ENCODE data around the gene MYBPC2.

MYBPC2 gene

DNA sequence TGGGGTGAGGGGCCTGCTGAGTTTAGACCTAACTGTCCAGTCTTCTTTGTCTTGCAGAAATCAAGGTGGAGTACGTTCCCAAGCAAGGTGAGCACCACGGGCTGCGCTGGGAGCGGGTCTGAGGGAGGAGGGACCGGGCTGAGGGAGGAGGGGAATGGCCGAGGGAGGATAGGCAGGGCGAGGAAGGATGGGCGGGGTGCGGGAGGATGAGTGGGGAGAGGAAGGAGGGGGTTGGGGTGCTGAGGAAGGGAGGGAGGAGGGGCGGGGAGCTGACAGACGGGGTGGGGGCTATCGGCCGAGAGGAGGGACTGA lies 18.5 kb downstream of the MYBPC2 start:
- Histone ChIP-seq H3K4me3 (ENCODE audit: low read length) (no peak overlapping the region), H3K27ac (ENCODE audit: low read length) (no peak overlapping the region), H3K4me1 (ENCODE audit: insufficient read depth, low read length) (no peaks in the 10 kb centered on the region), H3K36me3 (ENCODE audit: insufficient read depth, low read depth, low read length) (no peaks in the 10 kb centered on the region), H3K27me3 (ENCODE audit: insufficient read depth, low read length) (no peaks in the 10 kb centered on the region), H3K9ac (ENCODE audit: low read depth, low read length) (no peak overlapping the region), H3K9me3 (ENCODE audit: insufficient read depth, low read depth, low read length) (peaks cover 26% of the 10 kb centered on the region)

GRCh38 chr19:50453243-50453642 lies 20.6 kb downstream of the MYBPC2 start:
- H3K36me3 ChIP-seq (ENCODE audit: insufficient read depth, low read depth, low read length): no peaks in the 10 kb centered on the region
- no peaks in the 10 kb centered on the region for H3K27me3 ChIP-seq (ENCODE audit: insufficient read depth, low read length)

DNA sequence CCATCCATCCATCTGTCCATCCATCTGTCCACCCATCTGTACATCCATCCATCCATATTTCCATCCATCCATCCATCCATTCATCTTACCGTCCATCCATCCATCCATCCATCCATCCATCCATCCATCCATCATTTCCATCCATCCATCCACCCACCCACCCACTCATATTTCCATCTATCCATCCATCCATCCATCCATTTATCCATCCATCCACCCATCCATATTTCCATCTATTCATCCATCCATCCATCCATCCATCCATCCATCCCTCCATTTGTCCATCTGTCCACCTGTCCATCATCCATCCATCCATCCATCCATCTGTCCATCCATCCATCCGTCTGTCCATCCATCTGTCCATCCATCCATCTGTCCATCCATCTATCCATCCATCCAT lies 23.3 kb downstream of the MYBPC2 start:
- Histone ChIP-seq H3K4me3 (ENCODE audit: low read length) (no peak overlapping the region), H3K9me3 (ENCODE audit: insufficient read depth, low read depth, low read length) (peaks cover 21% of the 10 kb centered on the region; the same call in 1 of the 2 replicates), H3K4me1 (ENCODE audit: insufficient read depth, low read length) (no peaks in the 10 kb centered on the region), H3K36me3 (ENCODE audit: insufficient read depth, low read depth, low read length) (no peaks in the 10 kb centered on the region), H3K9ac (ENCODE audit: low read depth, low read length) (no peak overlapping the region), H3K27ac (ENCODE audit: low read length) (no peak overlapping the region), H3K27me3 (ENCODE audit: insufficient read depth, low read length) (no peaks in the 10 kb centered on the region)

More at GRCh38 chr19:50453243-50453642, 20.6 kb downstream of the MYBPC2 start:
- no peak overlapping the region for H3K27ac ChIP-seq (ENCODE audit: low read length)
- H3K9me3 ChIP-seq (ENCODE audit: insufficient read depth, low read depth, low read length): peaks cover 30% of the 10 kb centered on the region
- H3K4me1 ChIP-seq (ENCODE audit: insufficient read depth, low read length): no peaks in the 10 kb centered on the region
- H3K9ac ChIP-seq (ENCODE audit: low read depth, low read length): no peak overlapping the region
- no peak overlapping the region for H3K4me3 ChIP-seq (ENCODE audit: low read length)

- H3K36me3 ChIP-seq (ENCODE audit: insufficient read depth, low read depth, low read length): no peaks in the 10 kb centered on the region
- no peaks in the 10 kb centered on the region for H3K4me1 ChIP-seq (ENCODE audit: insufficient read depth, low read length)
- no peaks in the 10 kb centered on the region for H3K27me3 ChIP-seq (ENCODE audit: insufficient read depth, low read length)
- no peak overlapping the region for H3K4me3 ChIP-seq (ENCODE audit: low read length)
- no peak overlapping the region for H3K27ac ChIP-seq (ENCODE audit: low read length)
- no peak overlapping the region for H3K9ac ChIP-seq (ENCODE audit: low read depth, low read length)
- peaks cover 21% of the 10 kb centered on the region; the same call in 1 of the 2 replicates for H3K9me3 ChIP-seq (ENCODE audit: insufficient read depth, low read depth, low read length)
These were observed 24.6 kb downstream of the MYBPC2 start for GRCh38 chr19:50457300-50457699.

DNA sequence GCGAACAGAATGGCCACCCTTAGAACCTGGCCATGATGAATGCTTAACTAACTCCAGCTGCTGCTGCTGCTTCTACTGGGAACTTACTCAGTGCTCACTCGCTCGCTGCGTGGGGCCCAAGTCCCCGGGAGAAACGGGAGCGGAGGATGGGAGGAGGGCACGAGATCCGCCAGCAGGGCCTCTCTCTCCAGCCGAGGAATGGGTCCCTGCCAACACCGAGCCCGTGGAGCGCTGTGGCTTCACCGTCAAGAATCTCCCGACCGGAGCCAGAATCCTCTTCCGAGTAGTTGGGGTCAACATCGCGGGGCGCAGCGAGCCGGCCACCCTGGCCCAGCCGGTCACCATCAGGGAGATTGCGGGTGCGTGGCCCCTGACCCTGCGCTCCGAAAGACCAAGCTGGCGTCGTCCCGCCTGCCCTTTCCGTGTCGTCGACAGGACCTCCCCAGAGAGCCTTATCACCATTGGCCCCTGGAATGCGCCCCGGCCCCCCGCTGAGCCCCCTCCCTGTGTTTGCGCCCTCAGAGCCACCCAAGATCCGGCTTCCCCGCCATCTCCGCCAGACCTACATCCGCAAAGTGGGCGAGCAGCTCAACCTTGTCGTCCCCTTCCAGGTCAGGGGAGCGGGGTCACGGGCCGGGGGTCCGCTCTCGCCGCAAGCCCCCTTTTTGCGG lies 25.8 kb downstream of the MYBPC2 start:
- Histone ChIP-seq H3K9me3 (ENCODE audit: insufficient read depth, low read depth, low read length) (peaks cover 21% of the 10 kb centered on the region; the same call in 1 of the 2 replicates), H3K36me3 (ENCODE audit: insufficient read depth, low read depth, low read length) (no peaks in the 10 kb centered on the region), H3K4me1 (ENCODE audit: insufficient read depth, low read length) (no peaks in the 10 kb centered on the region), H3K4me3 (ENCODE audit: low read length) (no peak overlapping the region), H3K9ac (ENCODE audit: low read depth, low read length) (no peak overlapping the region), H3K27ac (ENCODE audit: low read length) (no peak overlapping the region), H3K27me3 (ENCODE audit: insufficient read depth, low read length) (no peaks in the 10 kb centered on the region)

DNA sequence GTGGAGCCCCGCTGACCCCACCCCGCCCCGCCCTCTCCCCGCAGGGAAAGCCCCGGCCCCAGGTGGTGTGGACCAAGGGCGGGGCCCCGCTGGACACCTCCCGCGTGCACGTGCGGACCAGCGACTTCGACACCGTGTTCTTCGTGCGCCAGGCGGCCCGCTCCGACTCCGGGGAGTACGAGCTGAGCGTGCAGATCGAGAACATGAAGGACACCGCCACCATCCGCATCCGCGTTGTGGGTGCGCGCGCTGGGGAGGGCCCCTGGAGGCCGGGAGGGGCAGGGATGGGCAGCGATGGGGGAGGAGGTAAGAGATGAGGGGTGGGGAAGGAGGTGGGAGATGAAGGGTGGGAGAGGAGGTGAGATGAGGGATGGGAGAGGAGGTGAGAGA lies 26.4 kb downstream of the MYBPC2 start:
- Histone ChIP-seq H3K27ac (ENCODE audit: low read length) (no peak overlapping the region), H3K36me3 (ENCODE audit: insufficient read depth, low read depth, low read length) (no peaks in the 10 kb centered on the region), H3K9ac (ENCODE audit: low read depth, low read length) (no peak overlapping the region), H3K9me3 (ENCODE audit: insufficient read depth, low read depth, low read length) (peaks cover 19% of the 10 kb centered on the region; the same call in 1 of the 2 replicates), H3K27me3 (ENCODE audit: insufficient read depth, low read length) (no peaks in the 10 kb centered on the region), H3K4me1 (ENCODE audit: insufficient read depth, low read length) (no peaks in the 10 kb centered on the region), H3K4me3 (ENCODE audit: low read length) (no peak overlapping the region)

GRCh38 chr19:50459638-50460037 lies 26.9 kb downstream of the MYBPC2 start:
- no peaks in the 10 kb centered on the region for H3K27me3 ChIP-seq (ENCODE audit: insufficient read depth, low read length)
- no peak overlapping the region for H3K4me3 ChIP-seq (ENCODE audit: low read length)
- no peaks in the 10 kb centered on the region for H3K36me3 ChIP-seq (ENCODE audit: insufficient read depth, low read depth, low read length)
- no peak overlapping the region for H3K9ac ChIP-seq (ENCODE audit: low read depth, low read length)
- no peak overlapping the region for H3K27ac ChIP-seq (ENCODE audit: low read length)
- peaks cover 24% of the 10 kb centered on the region; the same call in 1 of the 2 replicates for H3K9me3 ChIP-seq (ENCODE audit: insufficient read depth, low read depth, low read length)
- H3K4me1 ChIP-seq (ENCODE audit: insufficient read depth, low read length): no peaks in the 10 kb centered on the region

DNA sequence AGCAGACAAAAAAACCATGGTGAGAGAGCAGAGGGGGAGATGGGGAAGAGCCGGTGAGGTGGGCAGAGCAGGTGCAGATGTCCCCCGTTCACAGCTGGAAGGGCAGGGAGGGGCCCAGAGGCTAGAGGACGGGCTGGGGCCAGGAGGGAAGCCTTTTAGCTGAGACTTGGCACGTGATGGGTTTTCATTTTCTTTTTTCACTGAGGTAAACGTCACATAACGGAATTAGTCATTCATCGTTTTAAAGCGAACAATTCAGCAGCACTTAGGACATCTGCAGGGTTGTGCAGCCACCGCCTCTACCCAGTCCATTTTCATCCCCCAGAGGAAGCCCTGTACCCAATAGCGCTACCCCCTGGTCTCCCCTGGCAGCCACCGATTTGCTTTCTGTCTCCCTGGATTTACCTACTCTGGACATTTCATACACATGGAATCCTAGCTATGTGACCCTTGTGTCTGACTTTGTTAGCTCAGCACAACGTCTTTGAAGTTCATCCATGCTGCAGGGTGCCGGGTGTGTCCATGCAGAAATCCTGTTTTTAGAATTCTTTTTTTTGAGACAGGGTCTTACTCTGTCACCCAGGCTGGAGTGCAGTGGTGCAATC lies 27.6 kb downstream of the MYBPC2 start:
- Histone ChIP-seq H3K27ac (ENCODE audit: low read length) (no peak overlapping the region), H3K4me1 (ENCODE audit: insufficient read depth, low read length) (no peaks in the 10 kb centered on the region), H3K36me3 (ENCODE audit: insufficient read depth, low read depth, low read length) (no peaks in the 10 kb centered on the region), H3K9ac (ENCODE audit: low read depth, low read length) (no peak overlapping the region), H3K4me3 (ENCODE audit: low read length) (no peak overlapping the region), H3K9me3 (ENCODE audit: insufficient read depth, low read depth, low read length) (peaks cover 24% of the 10 kb centered on the region), H3K27me3 (ENCODE audit: insufficient read depth, low read length) (no peaks in the 10 kb centered on the region)

- Histone ChIP-seq H3K4me1 (ENCODE audit: insufficient read depth, low read length) (no peaks in the 10 kb centered on the region), H3K4me3 (ENCODE audit: low read length) (no peak overlapping the region), H3K9me3 (ENCODE audit: insufficient read depth, low read depth, low read length) (peaks cover 14% of the 10 kb centered on the region), H3K36me3 (ENCODE audit: insufficient read depth, low read depth, low read length) (no peaks in the 10 kb centered on the region), H3K27ac (ENCODE audit: low read length) (no peak overlapping the region), H3K9ac (ENCODE audit: low read depth, low read length) (no peak overlapping the region), H3K27me3 (ENCODE audit: insufficient read depth, low read length) (no peaks in the 10 kb centered on the region)
These were observed 28.6 kb downstream of the MYBPC2 start for GRCh38 chr19:50461066-50461875.

GRCh38 chr19:50462970-50463369 lies 30.3 kb downstream of the MYBPC2 start:
- H3K27ac ChIP-seq (ENCODE audit: low read length): no peak overlapping the region
- H3K4me1 ChIP-seq (ENCODE audit: insufficient read depth, low read length): no peaks in the 10 kb centered on the region
- no peak overlapping the region for H3K4me3 ChIP-seq (ENCODE audit: low read length)
- H3K36me3 ChIP-seq (ENCODE audit: insufficient read depth, low read depth, low read length): no peaks in the 10 kb centered on the region
- no peak overlapping the region for H3K9ac ChIP-seq (ENCODE audit: low read depth, low read length)
- peaks cover 13% of the 10 kb centered on the region for H3K9me3 ChIP-seq (ENCODE audit: insufficient read depth, low read depth, low read length)
- H3K27me3 ChIP-seq (ENCODE audit: insufficient read depth, low read length): no peaks in the 10 kb centered on the region

- no peak overlapping the region for H3K4me3 ChIP-seq (ENCODE audit: low read length)
- H3K4me1 ChIP-seq (ENCODE audit: insufficient read depth, low read length): no peaks in the 10 kb centered on the region
- no peaks in the 10 kb centered on the region for H3K27me3 ChIP-seq (ENCODE audit: insufficient read depth, low read length)
- H3K27ac ChIP-seq (ENCODE audit: low read length): no peak overlapping the region
- H3K9me3 ChIP-seq (ENCODE audit: insufficient read depth, low read depth, low read length): peaks cover 15% of the 10 kb centered on the region
- H3K9ac ChIP-seq (ENCODE audit: low read depth, low read length): no peak overlapping the region
- no peaks in the 10 kb centered on the region for H3K36me3 ChIP-seq (ENCODE audit: insufficient read depth, low read depth, low read length)
These were observed 31.7 kb downstream of the MYBPC2 start for GRCh38 chr19:50464348-50464747.

DNA sequence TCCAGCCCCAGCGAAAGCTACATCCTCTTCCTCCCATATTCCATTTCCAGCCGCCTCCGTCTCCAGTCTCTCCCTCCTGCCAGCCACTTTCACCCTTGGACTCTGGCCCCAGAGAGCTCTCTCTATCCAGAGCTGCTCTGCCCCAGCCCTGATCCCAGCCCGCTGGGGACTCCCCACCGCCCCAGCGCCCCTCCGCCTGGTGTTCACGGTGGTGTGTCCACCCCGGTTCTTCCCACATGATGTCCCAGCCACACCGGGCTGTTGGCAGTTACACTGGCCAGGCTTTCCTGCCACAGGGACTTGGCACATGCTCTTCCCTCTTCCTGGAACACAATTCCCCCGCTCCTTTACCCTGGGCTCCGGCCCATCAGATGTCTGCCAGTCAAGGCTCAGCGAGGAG lies 32.3 kb downstream of the MYBPC2 start:
- no peak overlapping the region for H3K4me3 ChIP-seq (ENCODE audit: low read length)
- no peaks in the 10 kb centered on the region for H3K4me1 ChIP-seq (ENCODE audit: insufficient read depth, low read length)
- H3K9ac ChIP-seq (ENCODE audit: low read depth, low read length): no peak overlapping the region
- H3K27ac ChIP-seq (ENCODE audit: low read length): no peak overlapping the region
- no peaks in the 10 kb centered on the region for H3K36me3 ChIP-seq (ENCODE audit: insufficient read depth, low read depth, low read length)
- H3K27me3 ChIP-seq (ENCODE audit: insufficient read depth, low read length): no peaks in the 10 kb centered on the region
- peaks cover 21% of the 10 kb centered on the region for H3K9me3 ChIP-seq (ENCODE audit: insufficient read depth, low read depth, low read length)

All from iPS-20b (cell line).